OCI-LY7 (cell line): ENCODE data around the gene RASAL1. TPM values are rescaled to one million over a fixed set of nuclear protein-coding genes. Genes with fewer than 3 reads are reported as not detected.

Experiments used
- BruUV-seq: library from RNA; stranded (reverse); fragments of 400-500 nt; replicated peaks from 2 replicates; lab custom pipeline; 2021; lab: Mats Ljungman, UMichigan
- CTCF ChIA-PET: fragments of 300-600 bp; sonication (Branson Sonifier 250); formaldehyde crosslinking; loops from one replicate; lab custom pipeline; 2022; ENCODE audit warnings: antibody characterized with exemption; ENCODE audit not compliant: unreplicated experiment; lab: Charles Lee
- POLR2A ChIA-PET: fragments of 300-600 bp; sonication (Branson Sonifier 250); formaldehyde crosslinking; loops from one replicate; lab custom pipeline; 2022; ENCODE audit warnings: antibody characterized with exemption; lab: Charles Lee
- DNase-seq: peaks from one replicate; pipeline ENCODE4 v3.0.0-alpha.2; 2015; ENCODE audit warnings: low spot score
- H2AFZ ChIP-seq: fragments of 200-600 bp; sonication (generic), shearing (Covaris generic); 2 replicates; pipeline ENCODE4 v1.6.1; 2014; ENCODE audit warnings: mild to moderate bottlenecking, antibody characterized with exemption, low read length, moderate library complexity
- H3K27ac ChIP-seq: fragments of 200-600 bp; sonication (generic); 2 replicates; pipeline ENCODE4 v1.5.1; 2014; ENCODE audit warnings: mixed run types, low read depth, mild to moderate bottlenecking, moderate library complexity, low read length, inconsistent platforms; ENCODE audit not compliant: poor library complexity, severe bottlenecking
- H3K36me3 ChIP-seq: fragments of 200-600 bp; sonication (generic); 2 replicates; pipeline ENCODE4 v1.6.1; 2014; ENCODE audit warnings: mild to moderate bottlenecking, antibody characterized with exemption, low read length, moderate library complexity, mixed read lengths; ENCODE audit not compliant: insufficient read depth
- H3K4me1 ChIP-seq: fragments of 200-600 bp; sonication (generic); 2 replicates; pipeline ENCODE4 v1.5.1; 2014; ENCODE audit warnings: mild to moderate bottlenecking, low read length; ENCODE audit not compliant: insufficient read depth, poor library complexity, severe bottlenecking
- H3K4me2 ChIP-seq: fragments of 200-600 bp; sonication (generic); 2 replicates; pipeline ENCODE4 v1.6.1; 2014; ENCODE audit warnings: mild to moderate bottlenecking, low read length
- H3K4me3 ChIP-seq: fragments of 200-600 bp; sonication (generic); 2 replicates; pipeline ENCODE4 v1.5.1; 2014; ENCODE audit warnings: mild to moderate bottlenecking, low read depth, low read length; ENCODE audit not compliant: poor library complexity, severe bottlenecking
- H3K79me2 ChIP-seq: fragments of 200-600 bp; sonication (generic); 2 replicates; pipeline ENCODE4 v1.6.1; 2016; ENCODE audit warnings: low read depth, mild to moderate bottlenecking, low read length, moderate library complexity, mixed read lengths; ENCODE audit not compliant: insufficient read depth
- H3K9me2 ChIP-seq: fragments of 200-600 bp; sonication (generic); 2 replicates; pipeline ENCODE4 v1.6.1; 2016; ENCODE audit warnings: mild to moderate bottlenecking, low read length, mixed read lengths; ENCODE audit not compliant: insufficient read depth
- H3K9me3 ChIP-seq: fragments of 200-600 bp; sonication (generic); 2 replicates; pipeline ENCODE4 v1.6.1; 2014; ENCODE audit warnings: mild to moderate bottlenecking, mixed run types, low read length, mixed read lengths
- H4K20me1 ChIP-seq: fragments of 200-600 bp; sonication (generic); 2 replicates; pipeline ENCODE4 v1.6.1; 2014; ENCODE audit warnings: mild to moderate bottlenecking, antibody characterized with exemption, low read length, moderate library complexity, mixed read lengths; ENCODE audit not compliant: insufficient read depth
- EZH2phosphoT487 ChIP-seq: fragments of 200-600 bp; sonication (generic); IDR thresholded peaks from 2 replicates; pipeline ENCODE4 v1.6.1; 2018; ENCODE audit warnings: low read depth, borderline replicate concordance, mild to moderate bottlenecking, mixed run types, antibody characterized with exemption, low read length, moderate library complexity, mixed read lengths
- intact Hi-C: fragments of 100-400 bp; cut with micrococcal nuclease; formaldehyde crosslinking; loops from one replicate; pipeline ENCODE4 v1.10.0; 2022; ENCODE audit not compliant: unreplicated experiment
- total RNA-seq, 2 experiments: library from RNA; depleted of rRNA in 1 of 2; stranded (reverse); fragments of >200 nt in 1 of 2; shearing (Covaris generic) in 1 of 2; gene quantifications; 2 replicates each; pipeline ENCODE4 v1.2.3, GENCODE V29; 2014 to 2022
- TF ChIP-seq, protein P1 (sequence below): fragments of 200-600 bp; sonication (generic); conservative IDR thresholded peaks from 2 replicates; pipeline ENCODE4 v1.5.1; 2014; ENCODE audit warnings: mild to moderate bottlenecking, antibody characterized with exemption, low read length, moderate library complexity, mixed read lengths

RASAL1 gene
- total RNA-seq, 2 experiments from 2014 or later = 74.4 to 89.1 TPM

DNA sequence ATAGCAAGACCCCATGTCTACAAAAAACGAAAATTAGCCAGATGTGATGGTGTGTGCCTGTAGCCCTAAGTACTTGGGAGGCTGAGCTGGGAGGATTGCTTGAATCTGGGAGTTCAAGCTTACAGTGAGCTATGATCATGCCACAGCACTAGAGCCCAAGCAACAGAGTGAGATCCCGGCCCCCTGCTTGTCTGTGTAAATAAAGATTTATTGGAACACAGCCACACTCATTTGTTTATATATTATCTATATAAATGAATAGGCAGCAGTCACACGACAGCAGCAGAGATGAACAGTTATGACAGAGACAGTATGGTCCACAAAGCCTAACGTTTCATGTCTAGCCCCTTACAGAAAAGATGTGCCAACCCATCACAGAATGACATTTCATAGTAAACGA lies 34.9 kb upstream of the RASAL1 start:
- BruUV-seq = no TSS peak
- H3K9me2 ChIP-seq = no peaks in the 10 kb centered on the region
- peak overlapping the region; percentile 62; the same call in 1 of the 2 replicates for H3K4me2 ChIP-seq
- TF ChIP-seq, protein P1, sequence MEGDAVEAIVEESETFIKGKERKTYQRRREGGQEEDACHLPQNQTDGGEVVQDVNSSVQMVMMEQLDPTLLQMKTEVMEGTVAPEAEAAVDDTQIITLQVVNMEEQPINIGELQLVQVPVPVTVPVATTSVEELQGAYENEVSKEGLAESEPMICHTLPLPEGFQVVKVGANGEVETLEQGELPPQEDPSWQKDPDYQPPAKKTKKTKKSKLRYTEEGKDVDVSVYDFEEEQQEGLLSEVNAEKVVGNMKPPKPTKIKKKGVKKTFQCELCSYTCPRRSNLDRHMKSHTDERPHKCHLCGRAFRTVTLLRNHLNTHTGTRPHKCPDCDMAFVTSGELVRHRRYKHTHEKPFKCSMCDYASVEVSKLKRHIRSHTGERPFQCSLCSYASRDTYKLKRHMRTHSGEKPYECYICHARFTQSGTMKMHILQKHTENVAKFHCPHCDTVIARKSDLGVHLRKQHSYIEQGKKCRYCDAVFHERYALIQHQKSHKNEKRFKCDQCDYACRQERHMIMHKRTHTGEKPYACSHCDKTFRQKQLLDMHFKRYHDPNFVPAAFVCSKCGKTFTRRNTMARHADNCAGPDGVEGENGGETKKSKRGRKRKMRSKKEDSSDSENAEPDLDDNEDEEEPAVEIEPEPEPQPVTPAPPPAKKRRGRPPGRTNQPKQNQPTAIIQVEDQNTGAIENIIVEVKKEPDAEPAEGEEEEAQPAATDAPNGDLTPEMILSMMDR = no peak
- no peak for TF ChIP-seq EZH2phosphoT487
- H3K27ac ChIP-seq = peak overlapping the region; percentile 98
- H3K36me3 ChIP-seq = peaks cover 92% of the 10 kb centered on the region
- no peaks in the 10 kb centered on the region for H3K9me3 ChIP-seq
- H4K20me1 ChIP-seq = no peaks in the 10 kb centered on the region
- CTCF ChIA-PET = interaction anchor here (1.5 kb wide), 1 partner anchor 9 kb away, joined by 6 read pairs; no protein-coding TSS in a partner anchor
- peaks cover 23% of the 10 kb centered on the region for H3K79me2 ChIP-seq
- no peak for DNase-seq
- no peak overlapping the region for H2AFZ ChIP-seq
- POLR2A ChIA-PET = interaction anchor here (0.7 to 4.5 kb wide), 7 partner anchors 9 to 118 kb away, joined by 3 to 46 read pairs (median 3); no protein-coding TSS in a partner anchor
- intact Hi-C loops = loop anchor here (5.0 kb wide), 1 partner anchor 193 kb away; the partner anchor contains the start of gene OAS2
- peaks cover 46% of the 10 kb centered on the region for H3K4me1 ChIP-seq
- H3K4me3 ChIP-seq = no peak overlapping the region

DNA sequence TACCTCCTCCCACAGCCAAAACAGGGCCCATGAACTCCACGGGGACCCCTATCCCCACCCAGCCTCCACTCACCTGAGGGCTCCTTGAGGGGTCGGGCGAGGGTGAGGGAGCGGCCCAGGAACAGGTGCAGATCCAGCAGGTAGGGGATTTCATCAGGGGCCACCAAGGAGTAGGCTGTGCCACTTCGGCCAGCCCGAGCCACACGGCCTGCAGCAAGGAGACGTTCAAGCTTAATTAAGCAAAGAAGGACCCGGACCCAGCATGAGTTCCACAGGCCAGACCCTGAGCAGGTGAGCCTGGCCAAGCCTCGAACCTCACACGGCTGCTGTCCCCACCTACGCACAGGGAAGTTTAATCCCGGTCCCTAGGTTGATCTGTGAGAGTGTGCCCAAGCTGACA lies 34.1 kb upstream of the RASAL1 start:
- Histone ChIP-seq H3K4me1 (peaks cover 40% of the 10 kb centered on the region), H3K79me2 (peaks cover 23% of the 10 kb centered on the region), H4K20me1 (no peaks in the 10 kb centered on the region), H2AFZ (no peak overlapping the region), H3K4me3 (no peak overlapping the region), H3K27ac (peak overlapping the region; percentile 98), H3K9me3 (no peaks in the 10 kb centered on the region), H3K9me2 (no peaks in the 10 kb centered on the region), H3K36me3 (peaks cover 93% of the 10 kb centered on the region), H3K4me2 (no peak overlapping the region)
- intact Hi-C loops = loop anchor here (5.0 kb wide), 1 partner anchor 192 kb away; the partner anchor contains the start of gene OAS2
- no TSS peak for BruUV-seq
- ChIA-PET POLR2A (interaction anchor here (4.5 kb wide), 1 partner anchor 8 kb away, joined by 46 read pairs; no protein-coding TSS in a partner anchor), CTCF (no interaction called here)
- TF ChIP-seq, protein P1 = no peak
- TF ChIP-seq EZH2phosphoT487 = no peak
- no peak for DNase-seq

DNA sequence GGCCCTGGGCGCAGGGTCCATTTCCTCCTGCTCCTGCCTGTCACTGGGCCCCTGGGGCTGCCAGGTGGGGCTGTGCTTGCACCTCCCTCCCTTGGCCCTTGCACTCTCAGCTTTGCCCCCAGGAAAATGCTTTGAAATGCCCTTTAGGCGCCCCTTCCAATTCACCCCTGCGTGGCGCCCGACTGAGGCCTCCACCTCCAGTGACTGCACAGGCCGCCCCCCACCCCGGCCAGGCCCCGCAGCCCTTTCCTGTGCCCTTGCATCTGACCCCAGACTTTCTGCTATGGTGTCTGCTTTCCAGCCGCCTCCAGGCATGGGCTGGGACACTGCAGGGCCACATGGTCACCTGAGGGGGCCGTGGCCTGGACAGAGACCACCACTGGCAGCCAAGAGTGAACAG lies 32.3 kb upstream of the RASAL1 start:
- BruUV-seq = no TSS peak
- POLR2A ChIA-PET = interaction anchor here (1.1 kb wide), 1 partner anchor 15 kb away, joined by 3 read pairs; no protein-coding TSS in a partner anchor
- TF ChIP-seq, protein P1 = no peak
- no peak for TF ChIP-seq EZH2phosphoT487

More for the DNA sequence above, 32.3 kb upstream of the RASAL1 start:
- Histone ChIP-seq H3K4me2 (no peak overlapping the region), H4K20me1 (no peaks in the 10 kb centered on the region), H3K4me1 (peaks cover 23% of the 10 kb centered on the region), H3K27ac (no peak overlapping the region), H3K79me2 (peaks cover 23% of the 10 kb centered on the region), H3K36me3 (peaks cover 96% of the 10 kb centered on the region), H3K4me3 (no peak overlapping the region), H3K9me3 (no peaks in the 10 kb centered on the region), H2AFZ (no peak overlapping the region), H3K9me2 (no peaks in the 10 kb centered on the region)
- CTCF ChIA-PET = no interaction called here
- no peak for DNase-seq
- intact Hi-C loops = no loop called here
